HG02973 (cell line): ENCODE data around the gene PDGFD.

ENCODE experiments used
- ATAC-seq: cut with Tn5 transposase; IDR thresholded peaks from one replicate; pipeline ENCODE4 v1.9.1; 2021; ENCODE audit warnings: moderate library complexity; ENCODE audit not compliant: unreplicated experiment

PDGFD gene

GRCh38 chr11:104095791-104096190 lies 68.2 kb downstream of the PDGFD start:
- no peak for ATAC-seq

GRCh38 chr11:104094576-104094975 lies 69.4 kb downstream of the PDGFD start:
- ATAC-seq, result no peak

- no peak for ATAC-seq
Measured at GRCh38 chr11:104093426-104094280, 70.3 kb downstream of the PDGFD start.

DNA sequence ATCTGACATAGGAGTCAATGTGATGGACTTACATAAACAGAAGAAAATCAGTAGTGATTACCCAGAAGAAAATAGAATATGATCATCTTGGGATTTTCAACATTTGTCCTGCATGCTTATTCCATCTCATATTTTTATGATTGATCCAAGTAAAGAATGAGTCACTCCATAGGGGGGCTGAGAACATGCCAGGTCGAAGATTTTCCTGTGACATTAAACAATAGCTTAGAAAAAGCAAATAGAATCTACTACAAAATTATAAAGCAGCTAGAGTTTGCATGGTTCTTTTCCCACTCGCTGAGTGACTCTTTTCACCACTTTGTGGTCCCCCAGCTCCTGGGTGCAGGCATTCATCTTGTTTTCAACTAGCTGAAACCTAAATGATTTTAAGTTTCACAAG lies 71.2 kb downstream of the PDGFD start:
- no peak for ATAC-seq

DNA sequence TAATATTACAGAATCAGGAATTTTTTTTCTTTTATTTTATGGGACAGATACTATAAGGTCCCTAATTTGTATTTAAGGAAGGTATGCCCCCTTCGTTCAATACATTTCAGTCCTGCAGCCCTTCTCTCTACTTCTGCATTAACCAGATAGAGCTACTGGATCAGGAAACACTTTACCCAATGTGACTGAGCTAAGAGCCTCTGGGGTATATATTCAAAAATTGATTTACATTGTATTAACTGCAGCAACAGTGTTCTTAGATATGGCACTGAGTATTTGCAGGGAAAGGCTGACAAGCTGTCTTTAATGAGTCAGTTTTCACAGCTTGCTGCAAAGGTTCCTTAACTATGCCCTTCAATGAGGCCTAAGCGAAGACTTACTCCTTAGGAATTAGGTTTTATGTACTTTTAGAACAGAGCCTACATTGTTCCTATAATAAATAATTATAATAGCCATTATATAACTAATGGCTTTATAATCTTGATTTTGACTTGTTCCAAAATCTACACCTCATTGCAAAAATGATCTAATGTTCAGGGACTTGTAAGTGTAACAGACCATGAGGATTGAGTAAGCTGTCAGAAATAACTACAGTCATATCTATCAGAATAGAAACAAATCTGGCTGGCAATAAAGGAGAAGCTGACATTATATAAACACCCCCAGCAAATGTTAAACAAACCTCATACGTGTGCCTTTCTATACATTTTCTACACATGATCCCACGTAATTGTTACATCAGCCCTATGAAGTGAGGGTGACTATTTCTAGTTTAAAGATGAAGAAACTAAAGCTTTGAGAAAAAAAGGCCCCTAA lies 72.5 kb downstream of the PDGFD start:
- ATAC-seq, result no peak

- no peak for ATAC-seq
Measured at GRCh38 chr11:104090767-104091166, 73.2 kb downstream of the PDGFD start.

DNA sequence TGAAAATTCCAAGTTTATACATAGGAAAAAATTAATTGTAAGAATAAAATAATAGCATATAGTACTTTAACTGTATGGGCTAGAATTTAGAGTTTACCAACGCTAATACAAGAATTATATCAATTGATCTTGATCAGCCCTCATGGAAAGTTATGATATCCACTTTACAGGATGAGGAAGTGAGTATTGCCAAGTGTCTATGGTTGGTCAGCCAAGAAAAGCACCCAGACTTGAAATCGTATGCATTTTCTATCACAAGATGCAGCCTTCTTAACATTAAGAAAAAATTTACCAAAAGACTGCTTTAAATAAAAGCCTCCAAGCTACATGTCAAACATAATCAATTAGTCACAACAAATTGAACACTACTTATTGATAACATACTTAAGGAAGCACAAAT lies 74.5 kb downstream of the PDGFD start:
- no peak for ATAC-seq

DNA sequence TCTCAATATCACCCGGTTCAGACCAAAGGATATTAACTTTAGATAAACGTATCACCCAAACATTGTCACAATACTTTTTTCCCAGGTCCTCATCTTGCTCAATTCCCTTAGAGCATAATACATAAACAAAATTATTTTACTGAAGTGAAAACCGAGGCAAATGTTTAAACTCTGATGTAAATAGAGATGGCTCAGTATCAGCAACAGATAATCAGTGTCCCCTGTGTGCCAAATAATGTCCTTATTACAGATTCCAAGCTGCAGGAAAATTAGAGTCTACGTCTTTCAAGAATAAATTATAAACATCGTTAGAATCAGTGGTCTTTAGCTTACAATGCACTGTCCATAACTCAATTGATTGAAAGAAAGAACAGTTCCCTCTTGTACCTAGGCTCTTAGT lies 77.3 kb downstream of the PDGFD start:
- no peak for ATAC-seq

DNA sequence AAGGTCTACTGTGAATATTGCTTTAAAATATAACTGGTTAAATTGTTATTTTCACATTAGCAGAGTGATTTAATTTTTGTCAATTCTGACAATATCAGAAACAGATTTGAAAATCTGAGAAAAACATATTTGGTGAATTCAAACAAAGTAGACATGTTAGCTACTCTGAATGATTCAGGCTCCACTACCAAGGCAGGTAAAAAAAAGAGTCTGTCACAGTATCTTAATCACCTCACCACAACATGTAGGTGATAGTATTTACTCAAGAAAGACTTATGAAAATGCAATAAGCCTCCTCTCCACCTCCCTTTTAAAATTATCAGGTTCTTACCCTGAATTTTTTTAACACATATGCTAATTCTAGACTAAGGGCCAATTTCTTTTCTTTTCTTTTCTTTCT lies 85.0 kb downstream of the PDGFD start:
- ATAC-seq, result no peak

- ATAC-seq, result no peak
Measured at GRCh38 chr11:104078245-104078644, 85.7 kb downstream of the PDGFD start.

DNA sequence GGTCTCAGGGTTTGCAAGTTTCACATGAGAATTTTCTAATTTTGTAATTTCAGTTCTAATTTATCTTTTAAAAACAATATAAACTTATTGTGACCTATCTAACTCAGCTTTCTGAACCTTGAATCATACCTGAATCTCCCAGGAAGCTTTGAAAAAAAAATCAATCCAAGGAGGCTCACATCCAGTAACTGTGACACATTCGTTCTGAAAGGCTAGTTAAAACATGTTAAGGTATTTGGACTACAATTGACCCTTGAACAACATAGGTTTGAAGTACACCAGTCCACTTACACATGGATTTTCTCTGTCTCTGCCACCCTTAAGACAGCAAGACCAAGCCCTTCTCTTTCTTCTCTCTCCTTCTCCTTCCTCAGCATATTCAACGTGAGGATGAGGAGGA lies 87.5 kb downstream of the PDGFD start:
- ATAC-seq, result no peak

DNA sequence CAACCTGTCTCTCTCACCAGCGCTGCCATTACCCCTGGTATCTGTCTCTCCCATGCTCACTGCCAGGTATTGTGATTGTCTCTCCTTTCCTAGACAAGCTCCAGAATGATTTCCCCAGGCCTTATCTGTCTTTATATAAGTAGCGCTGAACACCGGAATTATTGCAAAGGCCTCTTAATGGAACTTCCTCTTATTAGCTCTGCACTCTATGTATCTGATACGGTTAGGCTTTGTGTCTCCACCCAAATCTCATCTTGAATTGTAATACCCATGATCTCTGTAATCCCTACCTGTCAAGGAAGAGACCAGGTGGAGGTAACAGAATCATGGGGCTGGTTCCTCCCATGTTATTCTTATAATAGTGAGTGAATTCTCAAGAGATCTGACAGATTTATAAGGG lies 88.2 kb downstream of the PDGFD start:
- no peak for ATAC-seq

DNA sequence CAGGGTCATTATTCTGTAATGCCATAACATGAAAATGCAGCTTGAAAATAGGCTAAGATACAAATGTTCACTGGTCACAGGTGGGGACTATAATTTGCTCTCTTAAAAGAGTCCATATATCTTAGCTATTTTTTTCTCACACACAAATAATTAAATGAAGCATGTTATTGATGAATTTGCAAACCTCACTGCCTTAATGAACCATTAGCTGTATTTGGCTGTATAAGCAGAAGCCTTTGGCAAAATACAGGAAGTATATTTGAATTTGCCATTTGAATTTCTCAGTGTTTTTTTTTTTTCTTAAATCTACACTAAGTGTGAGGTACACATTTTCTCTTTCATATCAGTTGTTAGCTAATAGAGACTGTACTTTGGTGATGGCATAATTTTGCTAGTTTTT lies 88.9 kb downstream of the PDGFD start:
- ATAC-seq, result no peak

GRCh38 chr11:104073950-104074705 lies 89.8 kb downstream of the PDGFD start:
- no peak for ATAC-seq

DNA sequence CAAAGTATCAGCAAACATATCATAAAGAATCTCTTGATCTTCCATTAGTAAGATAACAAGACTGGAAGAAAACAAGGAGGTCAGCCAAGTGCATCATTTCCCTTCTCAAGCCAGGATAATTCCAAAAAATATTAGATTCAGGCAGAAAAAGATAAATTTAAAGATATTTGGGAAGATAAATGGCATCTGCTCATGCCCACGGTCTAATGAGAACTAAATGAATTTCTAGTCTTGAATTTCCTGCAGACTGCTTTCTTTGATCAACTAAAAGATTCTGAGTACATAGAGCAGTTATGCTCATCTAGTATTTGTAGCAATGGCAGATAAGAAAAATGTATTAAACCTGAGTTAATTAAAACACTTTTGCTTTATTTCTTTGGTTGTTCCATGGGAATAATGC lies 96.4 kb downstream of the PDGFD start:
- no peak for ATAC-seq

- ATAC-seq, result no peak
Measured at GRCh38 chr11:104064034-104064630, 99.8 kb downstream of the PDGFD start.

DNA sequence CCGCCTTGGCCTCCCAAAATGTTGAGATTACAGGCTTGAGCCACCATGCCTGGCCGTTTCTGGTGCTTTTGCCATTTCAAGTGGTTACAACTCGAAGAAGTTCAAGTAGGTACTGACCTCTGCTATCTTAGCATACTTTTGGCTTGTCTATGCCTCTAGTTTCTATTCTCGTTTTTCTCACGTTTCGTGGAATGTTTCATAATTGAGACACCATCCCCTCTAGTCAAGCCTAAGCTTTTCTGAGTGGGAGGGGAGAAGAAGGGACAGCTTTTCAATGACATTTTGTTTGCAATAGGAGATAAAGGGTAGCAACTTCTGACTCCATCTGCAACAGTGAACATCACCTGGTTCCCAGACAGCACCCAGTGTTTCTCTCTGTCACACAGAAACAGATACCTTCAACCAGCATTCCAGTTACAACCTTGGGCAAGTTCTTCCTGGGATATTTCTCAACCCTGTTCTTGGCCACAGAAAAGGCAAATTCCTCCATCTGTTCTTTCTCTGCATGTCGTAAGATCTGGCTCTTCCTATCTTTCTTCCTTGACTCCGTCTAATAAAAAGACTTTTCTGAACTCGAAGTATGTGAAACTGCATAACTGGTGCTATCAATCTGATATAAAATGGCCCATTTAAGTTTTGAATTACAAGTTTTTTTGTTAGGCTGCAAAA lies 102.0 kb downstream of the PDGFD start:
- no peak for ATAC-seq

DNA sequence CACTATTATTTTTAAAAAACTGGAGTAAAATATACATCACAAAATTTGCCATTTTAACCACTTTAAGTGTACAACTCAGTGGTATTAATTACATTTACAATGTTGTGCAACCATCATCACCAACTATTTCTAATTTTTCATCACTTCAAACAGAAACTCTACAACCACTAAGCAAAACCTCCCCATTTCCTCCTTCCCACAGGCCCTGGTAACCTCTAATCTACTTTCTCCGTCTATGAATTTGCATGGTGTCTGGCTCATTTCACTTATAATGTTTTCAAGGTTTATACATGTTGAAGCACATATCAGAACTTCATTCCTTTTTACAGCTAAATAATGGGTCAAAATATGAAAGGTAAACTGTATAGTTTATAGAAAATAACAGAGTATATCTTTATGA lies 103.1 kb downstream of the PDGFD start:
- peak; percentile 71 for ATAC-seq

DNA sequence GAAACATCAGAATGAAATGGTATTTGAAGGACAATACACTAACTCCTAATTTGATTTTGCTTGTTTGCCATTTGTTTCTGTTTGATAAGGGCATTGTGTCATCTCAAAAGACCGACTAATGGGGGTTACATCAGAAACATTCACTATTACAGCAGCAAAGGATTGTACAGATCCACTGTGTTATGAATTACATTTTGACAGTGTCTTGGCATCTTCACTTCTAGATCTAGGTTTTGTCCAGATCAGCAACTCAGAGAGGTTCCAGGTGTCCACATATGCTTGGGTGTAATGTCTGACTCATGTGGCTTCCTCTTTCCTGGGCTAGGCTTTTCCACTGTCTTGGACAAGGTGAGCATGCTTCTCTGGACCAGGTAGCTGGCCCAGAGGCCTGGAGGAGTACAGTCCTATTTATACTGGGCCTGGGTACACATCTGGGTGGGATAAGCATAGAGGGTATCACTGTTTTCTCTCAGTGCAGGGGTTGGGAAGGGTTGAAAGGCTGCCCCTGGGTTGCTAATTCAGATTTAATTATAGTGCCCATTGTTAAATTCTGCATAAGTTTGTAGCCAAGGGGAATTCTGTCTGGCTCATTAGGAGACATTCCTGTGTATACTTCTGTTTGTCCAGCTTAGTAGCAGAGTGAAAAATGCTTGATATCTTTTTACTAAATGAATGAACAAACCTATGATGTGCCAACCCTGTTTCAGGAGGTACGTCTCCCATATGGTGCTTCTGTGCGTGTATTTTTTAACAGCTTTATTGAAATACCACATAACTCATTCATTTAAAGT lies 103.7 kb downstream of the PDGFD start:
- no peak for ATAC-seq

- no peak for ATAC-seq
Measured at GRCh38 chr11:104058680-104059079, 105.3 kb downstream of the PDGFD start.
